ENCODE results near the gene PDE4DIP.
A peak's percentile ranks its signal among the peaks of the same experiment; 100 is the strongest.
"Not testable (repeated sequence)": the region's sequence is repeated elsewhere in the genome, so short reads cannot be mapped to it uniquely, and the experiment has no call there.

Gene PDE4DIP

DNA sequence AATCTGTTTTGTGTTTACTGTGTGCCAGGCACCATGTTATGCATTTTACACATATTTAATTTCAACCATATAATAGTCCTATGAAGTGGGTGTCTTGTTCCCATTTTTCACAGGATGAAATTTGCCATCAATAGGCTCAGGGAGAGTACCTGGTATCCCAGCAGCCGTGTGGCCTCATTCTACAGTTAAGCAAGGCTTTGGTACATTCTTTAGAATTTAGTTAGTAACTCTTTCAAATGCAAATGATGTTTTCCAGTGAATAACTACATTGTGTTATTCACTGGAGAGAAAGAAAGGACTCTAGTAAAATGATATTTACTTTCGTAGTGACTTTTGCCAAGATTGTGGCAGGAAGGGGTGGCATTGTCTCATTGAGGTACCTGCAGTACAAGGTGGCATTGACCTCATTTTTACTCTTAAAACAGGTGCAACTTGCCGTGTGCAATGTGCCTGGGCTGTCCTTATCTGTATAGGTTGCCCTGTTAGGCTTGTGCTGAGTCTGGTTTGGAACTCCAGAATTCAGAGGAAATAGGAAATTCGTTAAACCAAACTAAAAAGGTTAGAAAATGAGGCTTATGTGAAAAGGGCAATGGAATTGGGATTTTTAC, 65.1 kb downstream of the PDE4DIP start:
- DNase-seq (ENCODE audit: low spot score); in situ Hi-C loops (cut with MboI; ENCODE audit: low sequenced_read_pairs, unreplicated experiment): not testable (repeated sequence)

DNA sequence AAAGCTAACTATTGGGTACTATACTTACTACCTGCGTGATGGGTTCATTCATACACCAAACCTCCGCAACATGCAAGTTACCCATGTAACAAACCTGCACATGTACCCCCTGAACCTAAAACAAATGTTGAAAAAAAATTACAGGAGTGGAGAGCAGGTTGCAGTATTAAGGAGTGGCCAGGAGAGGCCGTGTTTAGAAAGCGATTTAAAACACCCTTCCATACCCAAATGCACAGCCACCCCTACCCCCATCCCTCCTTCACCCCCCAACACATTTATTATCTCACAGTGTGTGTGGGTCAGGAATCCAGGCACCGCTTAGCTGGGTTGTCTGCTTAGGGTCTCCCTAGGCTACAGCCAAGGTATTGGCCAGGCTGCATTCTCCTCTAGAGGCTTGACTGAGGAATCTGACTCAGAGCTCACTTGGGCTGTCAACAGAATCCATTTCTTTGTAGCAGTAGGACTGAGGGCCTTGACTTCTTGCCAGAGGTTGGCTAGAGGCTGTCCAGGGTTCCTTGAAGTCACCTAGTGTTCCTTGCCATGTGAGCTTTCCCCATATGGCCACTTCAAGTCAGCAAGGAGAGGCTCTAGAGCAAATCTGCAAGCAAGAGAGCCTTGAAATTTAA, 67.2 kb downstream of the PDE4DIP start:
- in situ Hi-C loops (cut with MboI; ENCODE audit: low sequenced_read_pairs, unreplicated experiment); DNase-seq (ENCODE audit: low spot score): not testable (repeated sequence)

- in situ Hi-C loops (cut with MboI; ENCODE audit: low sequenced_read_pairs, unreplicated experiment); DNase-seq (ENCODE audit: low spot score): not testable (repeated sequence)
Observed at GRCh38 chr1:148916222-148916621, 72.0 kb downstream of the PDE4DIP start.

DNA sequence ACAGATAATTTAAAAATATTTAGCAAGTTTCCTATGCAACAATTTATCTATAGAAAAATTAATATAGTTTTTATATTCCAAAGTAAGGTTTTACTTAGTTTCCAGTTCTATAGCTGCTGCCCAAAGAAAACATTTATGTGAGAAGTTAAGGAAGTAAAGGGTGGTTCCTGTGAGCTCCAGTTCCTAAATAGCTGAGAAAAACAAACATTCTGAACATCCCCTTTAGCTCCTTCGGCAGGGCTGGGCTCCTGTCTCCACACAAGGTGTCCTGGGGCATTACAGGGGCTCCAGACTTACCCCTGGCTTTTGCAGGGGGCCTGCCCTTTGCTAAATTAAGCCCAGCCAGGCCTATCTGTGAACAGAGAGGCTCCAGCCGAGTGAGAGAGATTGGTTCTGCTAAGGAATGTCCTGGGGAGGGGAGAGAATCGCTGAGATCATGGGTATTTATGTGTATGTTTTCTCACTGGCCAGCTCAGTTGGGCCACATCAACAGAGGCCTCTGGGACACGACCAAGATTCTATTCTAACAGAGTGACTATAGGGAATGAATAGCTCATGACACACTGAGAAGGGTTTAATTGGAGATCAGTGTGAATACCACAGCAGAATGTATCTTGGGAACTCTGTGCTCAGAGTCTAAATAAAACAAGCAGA, 72.6 kb downstream of the PDE4DIP start:
- DNase-seq (ENCODE audit: low spot score); in situ Hi-C loops (cut with MboI; ENCODE audit: low sequenced_read_pairs, unreplicated experiment): not testable (repeated sequence)

DNA sequence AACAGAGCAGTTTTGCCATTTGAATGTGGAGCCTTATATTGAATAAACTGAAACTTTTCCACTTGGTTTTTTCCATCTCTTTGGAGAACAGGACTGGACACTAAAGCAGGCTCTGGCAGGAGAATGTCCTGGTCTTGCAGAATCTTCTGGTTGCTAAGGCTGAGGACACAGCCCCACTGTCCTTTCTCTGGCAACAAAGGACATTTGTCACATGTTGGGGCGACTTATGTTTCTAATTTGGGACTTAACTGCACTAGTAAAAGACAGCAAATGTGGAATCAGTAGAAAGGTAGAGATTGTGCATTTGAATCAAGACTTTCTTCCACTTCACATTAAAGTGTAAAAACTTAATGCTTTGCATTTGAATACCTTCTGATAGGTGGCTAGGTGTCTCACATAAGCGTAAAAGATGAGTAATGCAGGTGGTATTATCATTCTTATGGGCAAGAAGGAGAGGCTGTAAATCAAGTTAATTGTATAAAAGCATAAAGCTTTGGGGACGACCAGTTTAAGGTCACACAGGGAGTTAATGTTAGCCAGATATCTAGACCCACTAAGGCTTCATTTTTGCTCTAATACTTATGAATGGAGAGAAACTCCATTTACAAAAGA, 74.7 kb downstream of the PDE4DIP start:
- in situ Hi-C loops (cut with MboI; ENCODE audit: low sequenced_read_pairs, unreplicated experiment); DNase-seq (ENCODE audit: low spot score): not testable (repeated sequence)

GRCh38 chr1:148921047-148921446, 76.8 kb downstream of the PDE4DIP start:
- in situ Hi-C loops (cut with MboI; ENCODE audit: low sequenced_read_pairs, unreplicated experiment); DNase-seq (ENCODE audit: low spot score): not testable (repeated sequence)

DNA sequence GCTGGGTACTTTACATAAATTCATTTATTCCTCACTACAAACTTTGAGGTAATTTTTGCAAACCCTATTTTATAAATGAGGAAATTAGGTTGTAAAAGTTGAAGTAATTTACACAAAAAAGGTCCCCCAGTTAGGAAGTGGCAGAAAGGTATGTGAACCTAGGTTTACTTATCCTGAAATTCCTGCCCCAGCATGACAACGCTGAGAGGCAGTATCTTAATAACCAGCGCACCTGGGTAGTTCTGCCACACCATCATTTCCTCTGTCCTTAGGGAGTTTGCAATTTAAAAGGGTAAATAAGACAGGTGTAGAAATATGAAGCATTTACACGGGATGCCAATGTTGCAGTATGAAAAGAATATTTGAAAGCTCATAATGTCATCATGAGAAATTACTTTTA, 79.6 kb downstream of the PDE4DIP start:
- in situ Hi-C loops (cut with MboI; ENCODE audit: low sequenced_read_pairs, unreplicated experiment) = not testable (repeated sequence)

GRCh38 chr1:148927645-148928044, 83.4 kb downstream of the PDE4DIP start:
- DNase-seq (ENCODE audit: low spot score); in situ Hi-C loops (cut with MboI; ENCODE audit: low sequenced_read_pairs, unreplicated experiment): not testable (repeated sequence)

More for the DNA sequence above, 79.6 kb downstream of the PDE4DIP start:
- DNase-seq (ENCODE audit: low spot score) = not testable (repeated sequence)

DNA sequence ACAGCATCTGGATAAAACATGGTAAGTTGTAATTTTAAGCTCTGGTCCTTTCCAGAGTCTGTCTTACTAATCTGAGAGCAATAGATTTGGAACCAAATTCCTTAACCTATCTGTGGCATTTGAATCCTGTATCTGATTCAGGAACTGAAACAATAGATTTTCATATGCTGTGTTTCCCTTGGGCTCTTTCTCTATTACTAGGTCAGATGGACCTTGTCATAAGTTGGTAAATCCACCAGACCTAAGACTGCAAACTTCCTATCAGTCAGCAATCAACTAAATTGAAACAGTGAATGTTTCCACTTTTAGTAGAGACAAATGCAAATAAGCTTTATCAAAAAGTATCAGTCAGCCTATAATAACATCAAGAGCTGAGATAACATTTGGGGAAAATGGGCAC, 85.0 kb downstream of the PDE4DIP start:
- peak; percentile 0 for DNase-seq (ENCODE audit: low spot score)
- in situ Hi-C loops (cut with MboI; ENCODE audit: low sequenced_read_pairs, unreplicated experiment) = not testable (repeated sequence)

- in situ Hi-C loops (cut with MboI; ENCODE audit: low sequenced_read_pairs, unreplicated experiment); DNase-seq (ENCODE audit: low spot score): not testable (repeated sequence)
Observed at GRCh38 chr1:148935381-148936002, 91.3 kb downstream of the PDE4DIP start.

- in situ Hi-C loops (cut with MboI; ENCODE audit: low sequenced_read_pairs, unreplicated experiment); DNase-seq (ENCODE audit: low spot score): not testable (repeated sequence)
Observed at GRCh38 chr1:148942906-148943305, 98.7 kb downstream of the PDE4DIP start.

- in situ Hi-C loops (cut with MboI; ENCODE audit: low sequenced_read_pairs, unreplicated experiment); DNase-seq (ENCODE audit: low spot score): not testable (repeated sequence)
Observed at GRCh38 chr1:148945130-148945529, 100.9 kb downstream of the PDE4DIP start.

DNA sequence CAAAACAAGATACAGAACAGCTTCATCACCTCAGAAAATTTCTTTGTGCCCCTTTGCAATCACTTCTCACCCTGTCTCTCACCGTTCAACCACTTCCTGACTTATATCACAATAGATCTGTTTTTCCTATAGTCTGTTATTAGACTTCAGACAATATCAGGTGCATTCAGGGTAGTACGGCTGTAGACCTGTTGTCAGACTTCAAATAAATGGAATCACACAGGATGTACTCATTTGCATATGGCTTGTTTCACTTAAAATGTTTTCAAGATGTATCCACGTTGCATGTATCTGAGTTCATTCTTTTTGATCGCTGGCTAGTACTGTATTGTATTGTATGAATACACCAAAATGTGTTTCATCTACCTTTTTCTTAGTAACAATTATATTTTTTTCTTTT, 104.5 kb downstream of the PDE4DIP start:
- DNase-seq (ENCODE audit: low spot score); in situ Hi-C loops (cut with MboI; ENCODE audit: low sequenced_read_pairs, unreplicated experiment): not testable (repeated sequence)

GRCh38 chr1:148951336-148952227, 107.4 kb downstream of the PDE4DIP start:
- in situ Hi-C loops (cut with MboI; ENCODE audit: low sequenced_read_pairs, unreplicated experiment); DNase-seq (ENCODE audit: low spot score): not testable (repeated sequence)

- DNase-seq (ENCODE audit: low spot score); in situ Hi-C loops (cut with MboI; ENCODE audit: low sequenced_read_pairs, unreplicated experiment): not testable (repeated sequence)
Observed at GRCh38 chr1:148952253-148952937, 108.2 kb downstream of the PDE4DIP start.

- peak; percentile 4 for DNase-seq (ENCODE audit: low spot score)
Observed at GRCh38 chr1:148952938-148953616, 108.8 kb downstream of the PDE4DIP start.

DNA sequence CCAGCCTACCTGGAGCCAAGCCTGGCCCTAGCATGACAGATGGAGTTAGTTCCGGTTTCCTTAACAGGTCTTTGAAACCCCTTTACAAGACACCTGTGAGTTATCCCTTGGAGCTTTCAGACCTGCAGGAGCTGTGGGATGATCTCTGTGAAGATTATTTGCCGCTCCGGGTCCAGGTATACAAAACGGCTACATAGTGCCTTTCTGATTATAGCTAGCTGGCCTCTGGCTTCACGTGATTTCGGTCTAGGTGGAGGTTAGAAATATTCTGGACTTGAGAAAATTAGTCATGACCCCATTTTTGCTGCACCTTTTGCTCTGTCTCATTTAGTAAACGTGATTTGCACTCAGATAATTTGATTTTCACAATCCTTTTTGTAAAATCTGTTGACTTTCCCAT, 109.5 kb downstream of the PDE4DIP start:
- in situ Hi-C loops (cut with MboI; ENCODE audit: low sequenced_read_pairs, unreplicated experiment); DNase-seq (ENCODE audit: low spot score): not testable (repeated sequence)

More at GRCh38 chr1:148952938-148953616, 108.8 kb downstream of the PDE4DIP start:
- in situ Hi-C loops (cut with MboI; ENCODE audit: low sequenced_read_pairs, unreplicated experiment) = not testable (repeated sequence)
